ENCODE data around the gene GCC2.
"Not testable (repeated sequence)": the region's sequence is repeated elsewhere in the genome, so short reads cannot be mapped to it uniquely, and the experiment has no call there.

DNA sequence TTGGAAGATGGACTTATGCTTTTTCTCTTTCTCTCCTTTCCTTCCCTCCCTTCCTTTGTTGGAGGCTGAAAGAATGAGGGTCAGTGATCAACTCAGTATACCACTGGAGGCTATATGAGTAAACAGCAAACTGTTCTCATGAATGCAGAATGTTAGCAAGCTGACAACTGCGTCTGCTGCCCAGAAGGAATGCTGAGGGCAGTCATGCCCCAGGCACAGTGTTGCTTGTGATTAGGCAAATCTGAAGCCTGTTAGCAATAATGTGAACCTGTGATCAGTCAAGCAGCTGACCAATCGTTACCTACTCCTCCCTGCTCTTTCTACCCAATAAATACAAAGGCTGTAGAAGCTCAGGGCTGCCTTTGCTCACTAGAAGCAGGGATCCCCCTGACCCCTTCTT, 107.6 kb downstream of the GCC2 start:
- not testable (repeated sequence) for TF ChIP-seq CTCF (IDR thresholded peaks at IDR 0.05; ENCODE audit: poor library complexity); EZH2phosphoT487 (IDR thresholded peaks at IDR 0.05; ENCODE audit: low read depth, severe bottlenecking, unreplicated experiment)

Measured in hepatocyte (in vitro differentiated cells).